Karpas-422 (cell line): ENCODE measurements around the gene TBCK. TPM values are rescaled to one million over a fixed set of nuclear protein-coding genes. Genes with fewer than 3 reads are reported as not detected.

Source experiments
- DNase-seq: peaks from one replicate; pipeline ENCODE4 v3.0.0-alpha.2; 2015
- H2AFZ ChIP-seq: fragments of 200-600 bp; sonication (generic); 2 replicates; pipeline ENCODE4 v1.6.1; 2014; ENCODE audit warnings: antibody characterized with exemption, low read length, mixed read lengths
- H3K27ac ChIP-seq: fragments of 200-600 bp; sonication (generic); 2 replicates; pipeline ENCODE4 v1.5.1; 2014; ENCODE audit warnings: mild to moderate bottlenecking, low read length, moderate library complexity
- H3K27me3 ChIP-seq: fragments of 200-600 bp; sonication (generic); 2 replicates; pipeline ENCODE4 v1.6.1; 2014; ENCODE audit warnings: low read length, mixed read lengths
- H3K36me3 ChIP-seq: fragments of 200-600 bp; sonication (generic); 2 replicates; pipeline ENCODE4 v1.6.1; 2014; ENCODE audit warnings: low read length, mixed read lengths; ENCODE audit not compliant: insufficient read depth
- H3K4me1 ChIP-seq: fragments of 200-600 bp; sonication (generic); 2 replicates; pipeline ENCODE4 v1.6.1; 2014; ENCODE audit warnings: mild to moderate bottlenecking, low read length, mixed read lengths
- H3K4me2 ChIP-seq: fragments of 200-600 bp; sonication (generic); 2 replicates; pipeline ENCODE4 v1.6.1; 2014; ENCODE audit warnings: low read length, low read depth, mild to moderate bottlenecking; ENCODE audit not compliant: poor library complexity, severe bottlenecking
- H3K4me3 ChIP-seq: fragments of 200-600 bp; sonication (generic); 2 replicates; pipeline ENCODE4 v1.5.1; 2014; ENCODE audit warnings: mild to moderate bottlenecking, antibody characterized with exemption, low read length, mixed read lengths
- H3K79me2 ChIP-seq: fragments of 200-600 bp; sonication (generic); 2 replicates; pipeline ENCODE4 v1.6.1; 2014; ENCODE audit warnings: mild to moderate bottlenecking, low read length, mixed read lengths
- H3K9ac ChIP-seq: fragments of 200-600 bp; sonication (generic); 2 replicates; pipeline ENCODE4 v1.6.0; 2014; ENCODE audit warnings: low read length
- H3K9me2 ChIP-seq: fragments of 200-600 bp; sonication (generic), shearing (Covaris generic); replicated peaks from 2 replicates; pipeline ENCODE4 v1.6.0; 2014; ENCODE audit warnings: mild to moderate bottlenecking, low read length, moderate library complexity; ENCODE audit not compliant: insufficient read depth
- H3K9me3 ChIP-seq: fragments of 300-700, 200-600 bp; sonication (generic); 2 replicates; pipeline ENCODE4 v1.6.1; 2014; ENCODE audit warnings: low read length, mixed read lengths
- H4K20me1 ChIP-seq: fragments of 200-600 bp; sonication (generic); 2 replicates; pipeline ENCODE4 v1.6.1; 2014; ENCODE audit warnings: mild to moderate bottlenecking, antibody characterized with exemption, low read length, low read depth; ENCODE audit not compliant: insufficient read depth
- total RNA-seq: library from RNA; depleted of rRNA; stranded (reverse); fragments of >200 nt; shearing (Covaris generic); gene quantifications from 2 replicates; pipeline ENCODE4 v1.2.3, GENCODE V29; 2014; ENCODE audit warnings: low replicate concordance; rRNA removed

The TBCK gene
- total RNA-seq, 1 experiment from 2014 or later: 86.1 TPM

GRCh38 chr4:105994061-105994460, 321.9 kb downstream of the TBCK start:
- no peak overlapping the region for H2AFZ ChIP-seq
- H3K36me3 ChIP-seq: no peaks in the 10 kb centered on the region
- no peaks in the 10 kb centered on the region for H3K9me2 ChIP-seq
- H3K27ac ChIP-seq: no peak overlapping the region
- H3K9ac ChIP-seq: no peak overlapping the region
- H4K20me1 ChIP-seq: no peaks in the 10 kb centered on the region
- H3K9me3 ChIP-seq: no peaks in the 10 kb centered on the region
- H3K4me1 ChIP-seq: no peaks in the 10 kb centered on the region
- DNase-seq: no peak
- no peaks in the 10 kb centered on the region for H3K27me3 ChIP-seq
- H3K4me3 ChIP-seq: no peak overlapping the region
- no peaks in the 10 kb centered on the region for H3K79me2 ChIP-seq
- no peak overlapping the region for H3K4me2 ChIP-seq

- no peak overlapping the region for H3K9ac ChIP-seq
- H3K9me2 ChIP-seq: no peaks in the 10 kb centered on the region
- H4K20me1 ChIP-seq: no peaks in the 10 kb centered on the region
- no peaks in the 10 kb centered on the region for H3K27me3 ChIP-seq
- no peaks in the 10 kb centered on the region for H3K9me3 ChIP-seq
- no peaks in the 10 kb centered on the region for H3K36me3 ChIP-seq
- H3K4me1 ChIP-seq: no peaks in the 10 kb centered on the region
- no peak overlapping the region for H3K27ac ChIP-seq
- H3K4me3 ChIP-seq: no peak overlapping the region
- H3K79me2 ChIP-seq: no peaks in the 10 kb centered on the region
- no peak for DNase-seq
- no peak overlapping the region for H2AFZ ChIP-seq
- no peak overlapping the region for H3K4me2 ChIP-seq
These were observed 323.2 kb downstream of the TBCK start for GRCh38 chr4:105992641-105993305.

GRCh38 chr4:105991726-105992125, 324.3 kb downstream of the TBCK start:
- no peak overlapping the region for H3K4me2 ChIP-seq
- no peak overlapping the region for H2AFZ ChIP-seq

More at GRCh38 chr4:105991726-105992125, 324.3 kb downstream of the TBCK start:
- Histone ChIP-seq H3K4me1 (no peaks in the 10 kb centered on the region), H3K27me3 (no peaks in the 10 kb centered on the region), H3K4me3 (no peak overlapping the region), H3K79me2 (no peaks in the 10 kb centered on the region), H3K27ac (no peak overlapping the region), H3K9me3 (no peaks in the 10 kb centered on the region), H3K9ac (no peak overlapping the region), H4K20me1 (no peaks in the 10 kb centered on the region), H3K36me3 (no peaks in the 10 kb centered on the region), H3K9me2 (no peaks in the 10 kb centered on the region)
- DNase-seq: no peak

Other genes with a start within 250 kb of the TBCK start
- 26.7 and 38.7 TPM in 2 replicates for gene AIMP1, start 341 bp upstream of the TBCK start, total RNA-seq
- gene GIMD1, start 52.6 kb upstream of the TBCK start, total RNA-seq: not detected in 2 replicates